Activated CD4-positive, alpha-beta T cell treated with anti-CD3 and anti-CD28 coated beads, Interleukin-2, Interleukin-6, amounts not matched to agents 100 ng/mL and 50 ng/mL, durations not matched to agents 16 hours and 8 hours (primary cell): ENCODE measurements around the gene COQ4.

Source experiments
- DNase-seq: peaks from one replicate; pipeline ENCODE4 v3.0.0-alpha.2; 2020

The COQ4 gene

GRCh38 chr9:128342971-128343680, 20.5 kb downstream of the COQ4 start:
- no peak for DNase-seq

GRCh38 chr9:128343855-128344254, 21.2 kb downstream of the COQ4 start:
- no peak for DNase-seq

GRCh38 chr9:128344931-128345605, 22.4 kb downstream of the COQ4 start:
- no peak for DNase-seq

- DNase-seq = no peak
Measured at GRCh38 chr9:128349125-128349524, 26.5 kb downstream of the COQ4 start.

GRCh38 chr9:128349772-128350171, 27.1 kb downstream of the COQ4 start:
- no peak for DNase-seq

DNA sequence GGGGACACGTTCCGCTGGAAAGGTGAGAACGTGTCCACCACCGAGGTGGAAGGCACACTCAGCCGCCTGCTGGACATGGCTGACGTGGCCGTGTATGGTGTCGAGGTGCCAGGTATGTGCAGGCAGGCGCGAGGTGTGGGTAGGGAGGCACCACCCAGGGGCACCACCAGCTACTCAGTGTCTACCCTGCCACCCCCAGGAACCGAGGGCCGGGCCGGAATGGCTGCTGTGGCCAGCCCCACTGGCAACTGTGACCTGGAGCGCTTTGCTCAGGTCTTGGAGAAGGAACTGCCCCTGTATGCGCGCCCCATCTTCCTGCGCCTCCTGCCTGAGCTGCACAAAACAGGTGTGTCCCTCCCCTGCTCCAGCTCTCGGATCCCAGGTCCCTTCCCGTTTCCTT, 32.8 kb downstream of the COQ4 start:
- DNase-seq = no peak

DNA sequence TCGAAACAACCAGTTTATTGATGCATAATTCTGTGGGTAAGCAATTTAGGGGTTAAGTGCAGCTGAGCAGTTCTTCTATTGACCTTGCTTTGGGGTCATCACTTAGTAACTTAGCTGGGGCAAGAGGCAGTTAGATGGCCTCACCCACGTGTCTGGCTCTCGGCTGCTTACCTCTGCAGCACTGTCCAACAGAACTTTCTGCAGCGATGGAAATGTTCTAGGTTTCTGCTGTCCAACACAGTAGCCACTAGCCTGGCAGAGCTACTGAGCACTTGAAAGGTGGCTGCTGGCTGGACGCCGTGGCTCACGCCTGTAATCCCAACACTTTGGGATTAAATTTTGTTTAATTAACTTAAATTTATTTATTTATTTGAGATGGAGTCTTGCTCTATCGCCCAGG, 35.5 kb downstream of the COQ4 start:
- no peak for DNase-seq

DNA sequence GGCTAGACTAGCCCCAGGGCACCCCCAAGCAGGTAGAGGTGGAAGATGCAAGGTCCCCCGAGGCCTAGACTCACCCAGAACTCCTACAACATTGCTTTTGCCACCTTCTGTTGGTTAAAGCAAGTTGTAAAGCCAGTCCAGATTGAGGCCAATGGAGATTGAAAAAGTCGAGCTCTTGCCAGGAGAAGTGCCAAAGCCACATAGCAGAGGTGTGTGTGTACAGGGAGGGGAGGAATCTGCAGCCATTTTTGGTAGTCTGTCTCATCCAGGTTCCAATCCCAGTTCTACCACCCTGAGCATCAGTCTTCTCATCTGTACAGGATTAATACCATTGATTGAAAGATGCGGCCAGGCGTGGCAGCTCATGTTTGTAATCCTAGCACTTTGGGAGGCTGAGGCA, 36.2 kb downstream of the COQ4 start:
- no peak for DNase-seq

GRCh38 chr9:128360826-128361225, 38.2 kb downstream of the COQ4 start:
- no peak for DNase-seq

- no peak for DNase-seq
Measured at GRCh38 chr9:128361296-128361985, 38.8 kb downstream of the COQ4 start.

GRCh38 chr9:128361986-128362646, 39.5 kb downstream of the COQ4 start:
- peak; percentile 77 for DNase-seq

DNA sequence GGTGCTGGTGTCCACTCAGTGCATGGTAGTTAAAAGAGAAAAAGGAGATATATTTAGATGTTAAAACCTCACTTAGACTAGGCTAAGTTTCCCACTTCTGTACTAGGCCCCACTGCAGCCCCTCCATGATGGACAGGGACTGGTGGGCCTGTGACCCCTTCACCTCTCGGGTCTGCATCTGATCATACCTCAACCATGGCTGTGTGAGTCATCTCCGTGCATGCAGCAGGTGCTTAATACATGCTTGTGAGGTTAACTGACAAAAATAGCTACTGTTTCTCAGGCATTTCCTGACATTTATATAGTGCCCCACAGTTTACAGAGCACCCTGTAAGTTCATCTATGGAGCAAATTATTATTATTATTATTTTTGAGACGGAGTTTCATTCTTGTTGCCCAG, 40.1 kb downstream of the COQ4 start:
- DNase-seq = no peak

DNA sequence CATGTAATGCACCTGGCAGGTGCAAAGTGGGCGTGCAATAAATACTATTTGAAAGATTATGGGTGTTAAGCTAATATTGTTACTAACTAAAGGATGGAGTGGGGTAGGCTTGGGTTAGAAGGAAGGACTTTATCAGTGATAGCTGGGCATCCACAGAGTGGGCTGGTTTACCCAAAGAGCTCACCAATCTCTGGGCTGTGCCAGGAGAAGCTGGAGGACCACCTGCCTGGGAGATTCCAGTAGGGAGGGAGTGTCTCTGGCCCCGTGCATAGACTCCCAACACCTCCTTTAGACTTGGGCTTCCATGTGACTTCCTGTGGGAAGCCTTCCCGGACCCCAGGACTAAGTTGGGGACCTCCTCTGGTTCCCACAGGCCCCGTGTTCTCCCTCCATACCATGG, 42.9 kb downstream of the COQ4 start:
- DNase-seq = no peak

- no peak for DNase-seq
Measured at GRCh38 chr9:128369024-128369706, 46.5 kb downstream of the COQ4 start.

DNA sequence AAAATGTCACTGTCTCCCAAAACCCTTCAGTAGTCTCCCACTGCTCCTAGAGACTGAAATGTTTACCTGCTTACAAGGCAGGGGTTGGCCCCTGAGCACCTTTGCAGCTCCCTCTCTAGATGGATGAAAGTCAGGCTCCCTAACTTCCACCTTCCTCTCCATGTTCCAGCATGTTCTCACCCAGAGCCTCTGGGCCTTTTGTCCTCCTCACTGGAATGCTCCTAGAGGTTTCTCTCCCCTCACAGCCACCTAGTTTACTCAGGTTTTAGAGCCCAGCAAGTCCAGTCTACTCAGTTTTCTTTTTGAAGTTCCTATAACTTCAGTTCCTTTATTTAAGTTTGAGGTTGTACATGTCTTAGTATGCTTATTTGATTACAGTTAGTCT, 47.7 kb downstream of the COQ4 start:
- DNase-seq = no peak

GRCh38 chr9:128370752-128371629, 48.4 kb downstream of the COQ4 start, which contains the start of gene URM1:
Gene URM1, plus strand, starts transcription at chr9:128371374. Its CDS starts 7 bp downstream, at chr9:128371381.
- DNase-seq = peak; percentile 97

DNA sequence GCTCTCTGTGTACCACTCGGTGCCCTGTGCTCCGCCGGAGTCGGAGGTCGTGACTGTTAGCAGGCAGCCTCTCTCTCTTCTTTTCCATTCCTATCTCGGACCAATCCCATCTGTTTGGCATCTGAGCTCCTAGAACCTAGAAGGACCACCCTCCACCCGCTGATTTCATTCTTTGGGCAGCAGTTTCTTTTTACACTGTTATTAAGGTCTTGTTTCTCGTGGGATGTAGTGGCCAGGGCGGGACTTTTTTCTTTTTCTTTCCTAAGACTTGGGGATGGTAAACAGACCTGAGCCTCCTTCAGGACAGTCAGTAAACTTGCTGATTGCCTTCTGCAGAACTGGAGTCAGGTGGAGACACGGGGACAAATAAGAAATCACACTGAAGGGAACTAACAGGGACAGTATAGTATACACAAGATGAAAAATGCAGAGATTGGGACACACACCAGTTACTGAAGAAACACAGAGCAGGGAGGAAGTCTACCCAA, 49.0 kb downstream of the COQ4 start:
- DNase-seq = no peak

GRCh38 chr9:128372188-128372641, 49.6 kb downstream of the COQ4 start:
- DNase-seq = no peak

GRCh38 chr9:128372784-128373183, 50.1 kb downstream of the COQ4 start:
- DNase-seq = no peak

DNA sequence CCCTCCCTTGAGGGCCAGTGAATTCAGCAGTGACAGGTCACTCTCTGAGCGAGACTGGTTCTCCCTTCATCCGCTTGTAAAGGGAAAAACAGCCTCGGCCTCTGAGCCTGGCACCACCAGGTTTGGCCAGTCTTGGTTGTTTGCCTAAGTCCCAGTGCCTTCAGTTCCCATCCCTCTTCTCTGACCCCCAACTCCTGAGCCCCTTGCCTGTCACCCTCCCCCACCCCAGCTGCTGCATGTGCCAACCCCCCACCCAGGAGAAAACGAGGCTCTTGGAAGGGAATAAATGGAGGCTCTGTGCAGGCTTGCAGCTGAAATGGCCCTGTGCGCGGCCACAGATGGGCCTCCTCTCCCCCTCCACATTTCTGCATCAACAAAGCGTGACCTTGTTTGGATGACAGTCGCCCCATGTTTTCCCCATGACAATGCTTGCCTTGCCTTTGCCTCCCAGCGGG, 51.6 kb downstream of the COQ4 start:
- DNase-seq = no peak

DNA sequence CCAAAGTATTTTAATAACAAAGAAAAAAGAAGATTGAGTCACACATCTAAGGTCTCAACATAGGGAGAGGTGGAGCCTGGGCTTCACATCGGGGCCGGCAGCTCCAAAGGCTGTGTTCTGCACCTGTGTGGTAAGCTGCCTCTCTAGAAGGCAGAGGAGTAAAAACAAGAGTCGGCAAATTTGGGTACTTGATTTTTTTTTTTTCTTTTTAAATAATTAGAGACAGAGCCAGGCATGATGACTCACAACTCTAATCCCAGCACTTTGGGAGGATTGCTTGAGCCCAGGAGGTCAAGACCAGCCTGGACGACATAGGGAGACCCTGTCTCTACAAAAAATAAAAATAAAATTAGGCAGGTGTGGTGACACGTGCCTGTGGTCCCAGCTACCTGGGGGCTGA, 53.2 kb downstream of the COQ4 start:
- no peak for DNase-seq
